Vagina (tissue), 2 donors: Measurements from ENCODE around the gene ZNF407.

Source experiments
- CTCF ChIP-seq, 3 experiments: fragments of 450-650 bp in 2 of 3; fragments of 200-600 bp in 1 of 3; sonication (generic) in 1 of 3; IDR thresholded peaks; one replicate each; pipeline ENCODE4 v1.5.1; 2017 to 2019; ENCODE audit warnings: antibody characterized with exemption in 3 of 3, mild to moderate bottlenecking in 2 of 3, moderate library complexity in 2 of 3
- POLR2A ChIP-seq, 2 donors: fragments of 450-650 bp; IDR thresholded peaks; one replicate each; pipeline ENCODE4 v1.6.1; 2017; ENCODE audit warnings: antibody characterized with exemption in 2 of 2, mild to moderate bottlenecking in 2 of 2, moderate library complexity in 2 of 2

DNA sequence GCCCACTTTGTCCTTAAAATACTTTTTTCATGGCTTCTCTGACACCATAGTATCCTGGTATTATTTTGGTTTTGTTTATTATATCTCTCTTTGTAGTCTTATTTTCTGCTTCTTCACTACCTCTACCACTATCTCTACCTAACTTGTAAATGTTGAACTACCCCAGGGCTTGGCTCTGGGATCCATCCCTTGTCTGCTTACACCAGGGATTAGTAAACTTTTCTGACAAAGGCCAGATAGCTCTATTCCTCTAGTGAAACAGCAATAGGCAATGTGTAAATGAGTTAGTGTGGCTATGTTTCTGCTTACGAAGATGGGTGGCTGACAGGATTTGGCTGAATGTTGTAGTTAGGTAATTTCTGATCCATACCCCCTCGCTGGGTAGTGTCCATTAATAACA, 76.8 kb downstream of the ZNF407 start:
- TF ChIP-seq CTCF (IDR thresholded peaks at IDR 0.05) (no peak), POLR2A (IDR thresholded peaks at IDR 0.05) (no peak)
